HepG2 (cell line): Measurements from ENCODE around the gene NLRX1. TPM values are rescaled to one million over a fixed set of nuclear protein-coding genes. Genes with fewer than 3 reads are reported as not detected.

ENCODE experiments used
- AGO2 ChIP-seq: fragments of 200-400 bp; formaldehyde crosslinking; optimal IDR thresholded peaks from 2 replicates; pipeline ENCODE3; 2017; ENCODE audit warnings: mild to moderate bottlenecking, low read depth, low read length, moderate library complexity
- ASH2L ChIP-seq: fragments of 300-600, 200-600 bp; sonication (generic); IDR thresholded peaks from 2 replicates; pipeline ENCODE4 v1.7.0; 2017; ENCODE audit warnings: low read depth, mild to moderate bottlenecking, moderate library complexity, mixed read lengths, low read length; ENCODE audit not compliant: insufficient read length
- CHCHD3 ChIP-seq: sonication (generic); formaldehyde crosslinking; IDR thresholded peaks from 2 replicates; pipeline ENCODE4 v1.8.0; 2022; ENCODE audit warnings: mild to moderate bottlenecking, missing genetic modification reagents, moderate library complexity
- ETV5 ChIP-seq: IDR thresholded peaks from 2 replicates; pipeline ENCODE4 v1.6.1; 2018; ENCODE audit warnings: missing biosample characterization, missing genetic modification reagents, inconsistent platforms, borderline replicate concordance
- GABPA ChIP-seq, 2 experiments: IDR thresholded peaks; 2 replicates each; pipeline ENCODE4 v1.6.1; 2011 to 2016; ENCODE audit warnings: low read depth in 2 of 2, low read length in 1 of 2, missing biosample characterization in 1 of 2, missing genetic modification characterization in 1 of 2
- HBP1 ChIP-seq: IDR thresholded peaks from 2 replicates; pipeline ENCODE4 v1.6.1; 2016; ENCODE audit warnings: low read depth, control low read depth
- NFAT5 ChIP-seq: sonication (generic); formaldehyde crosslinking; IDR thresholded peaks from 2 replicates; pipeline ENCODE4 v1.4.0; 2020; ENCODE audit warnings: missing genetic modification reagents
- POGK ChIP-seq: sonication (generic); formaldehyde crosslinking; conservative IDR thresholded peaks from 2 replicates; pipeline ENCODE4 v1.8.0; 2022; ENCODE audit warnings: mild to moderate bottlenecking, moderate library complexity, missing genetic modification reagents
- PRMT3 ChIP-seq: sonication (generic); formaldehyde crosslinking; IDR thresholded peaks from 2 replicates; pipeline ENCODE4 v1.8.1; 2022; ENCODE audit warnings: low read depth, mild to moderate bottlenecking, moderate library complexity, missing genetic modification reagents, borderline replicate concordance
- RFX1 ChIP-seq: fragments of 450-650 bp; IDR thresholded peaks from 2 replicates; pipeline ENCODE4 v1.6.1; 2017
- RFXANK ChIP-seq: IDR thresholded peaks from 2 replicates; pipeline ENCODE4 v1.6.1; 2016
- RNF2 ChIP-seq: fragments of 450-650 bp; conservative IDR thresholded peaks from 2 replicates; pipeline ENCODE4 v1.6.1; 2016; ENCODE audit warnings: low read depth
- TFDP1 ChIP-seq: IDR thresholded peaks from 2 replicates; pipeline ENCODE4 v1.6.1; 2016; ENCODE audit warnings: missing compliant biosample characterization, missing genetic modification reagents, borderline replicate concordance
- THYN1 ChIP-seq: sonication (generic); formaldehyde crosslinking; IDR thresholded peaks from 2 replicates; pipeline ENCODE4 v1.8.1; 2023; ENCODE audit warnings: low read depth, mild to moderate bottlenecking, moderate library complexity, missing genetic modification reagents, borderline replicate concordance
- ZNF30 ChIP-seq: sonication (generic); formaldehyde crosslinking; IDR thresholded peaks from 2 replicates; pipeline ENCODE4 v1.5.0; 2020; ENCODE audit warnings: mild to moderate bottlenecking, missing genetic modification reagents
- ZNF383 ChIP-seq: sonication (generic); formaldehyde crosslinking; IDR thresholded peaks from 2 replicates; pipeline ENCODE4 v1.4.0; 2020; ENCODE audit warnings: missing genetic modification reagents, mild to moderate bottlenecking, borderline replicate concordance
- ZNF501 ChIP-seq: sonication (generic); formaldehyde crosslinking; IDR thresholded peaks from 2 replicates; pipeline ENCODE4 v1.5.1; 2020; ENCODE audit warnings: mild to moderate bottlenecking, moderate library complexity, missing genetic modification reagents
- ZNF556 ChIP-seq: sonication (generic); formaldehyde crosslinking; IDR thresholded peaks from 2 replicates; pipeline ENCODE4 v1.4.0; 2020; ENCODE audit warnings: mild to moderate bottlenecking, missing genetic modification reagents, borderline replicate concordance
- ZNF558 ChIP-seq: sonication (generic); formaldehyde crosslinking; IDR thresholded peaks from 2 replicates; pipeline ENCODE4 v1.9.0; 2022; ENCODE audit warnings: mild to moderate bottlenecking, missing genetic modification reagents, borderline replicate concordance
- ZNF572 ChIP-seq: sonication (generic); formaldehyde crosslinking; IDR thresholded peaks from 2 replicates; pipeline ENCODE4 v1.5.1; 2020; ENCODE audit warnings: mild to moderate bottlenecking, missing genetic modification reagents
- ZNF7 ChIP-seq: IDR thresholded peaks from 2 replicates; pipeline ENCODE4 v1.6.1; 2016; ENCODE audit warnings: missing biosample characterization, missing genetic modification reagents
- ZNF841 ChIP-seq: sonication (generic); formaldehyde crosslinking; IDR thresholded peaks from 2 replicates; pipeline ENCODE4 v1.8.1; 2023; ENCODE audit warnings: missing genetic modification reagents, borderline replicate concordance
- ZNF891 ChIP-seq: sonication (generic); formaldehyde crosslinking; IDR thresholded peaks from 2 replicates; pipeline ENCODE4 v1.5.0; 2020; ENCODE audit warnings: mild to moderate bottlenecking, missing genetic modification reagents
- polyA plus RNA-seq, 8 experiments: library from polyadenylated mRNA; depleted of rRNA in 3 of 8; stranded (reverse) in 7 of 8; unstranded in 1 of 8; fragments of >200 nt; fragmentation: Illumina TruSeq in 4 of 8; extraction: Trizol in 4 of 8; gene quantifications; 2 replicates each; pipeline versions ENCODE4 v1.2.1 to v1.2.3, GENCODE V29; 2011 to 2016; ENCODE audit warnings: low read depth in 4 of 8, missing spikeins in 1 of 8, mixed read lengths in 1 of 8; ENCODE audit not compliant: insufficient read depth in 1 of 8
- total RNA-seq, 5 experiments: library from RNA; depleted of rRNA; stranded (reverse); fragments of >200 nt; fragmentation: Illumina TruSeq; extraction: Trizol; gene quantifications; 2 replicates each; pipeline ENCODE4 v1.2.3, GENCODE V29; 2016; ENCODE audit warnings: low read depth in 1 of 5

Gene NLRX1
- total and polyA plus RNA-seq, 2 of the 13 experiments (the other 11 are each of a cell fraction or from before 2014, with no cell fraction given): 8.7 to 11.0 TPM

GRCh38 chr11:119121811-119122124 is 46.8 kb upstream of the NLRX1 start (continued):
- no peak for TF ChIP-seq POGK (CRISPR knock-in tag)
- TF ChIP-seq ZNF556 (CRISPR knock-in tag): no peak
- no peak for TF ChIP-seq ZNF383 (CRISPR knock-in tag)
- no peak for TF ChIP-seq RFX1
- TF ChIP-seq THYN1 (CRISPR knock-in tag): no peak
- no peak for TF ChIP-seq ETV5 (CRISPR knock-in tag)
- TF ChIP-seq ASH2L: no peak
- no peak for TF ChIP-seq ZNF891 (CRISPR knock-in tag)
- no peak for TF ChIP-seq NFAT5 (CRISPR knock-in tag)
- no peak for TF ChIP-seq RFXANK
- no peak for TF ChIP-seq GABPA (IDR thresholded peaks at IDR 0.05; ENCODE audit: low read depth, low read length)
- TF ChIP-seq GABPA (CRISPR knock-in tag; IDR thresholded peaks at IDR 0.05; ENCODE audit: low read depth): no peak
- TF ChIP-seq ZNF572 (CRISPR knock-in tag): no peak
- no peak for TF ChIP-seq TFDP1
- no peak for TF ChIP-seq ZNF7
- no peak for TF ChIP-seq HBP1
- no peak for TF ChIP-seq CHCHD3
- no peak for TF ChIP-seq PRMT3 (CRISPR knock-in tag)
- TF ChIP-seq ZNF30: no peak
- no peak for TF ChIP-seq ZNF841
- TF ChIP-seq AGO2: no peak
- TF ChIP-seq ZNF501: 0 out of 2 replicates have a peak, but pooled peaks have one; percentile 28
- TF ChIP-seq ZNF558 (CRISPR knock-in tag): no peak
- TF ChIP-seq RNF2: no peak
